Activated CD8-positive, alpha-beta T cell treated with anti-CD3 and anti-CD28 coated beads for 36 hours (primary cell): ENCODE results near the gene SPCS1. TPM values are rescaled to one million over a fixed set of nuclear protein-coding genes. Genes with fewer than 3 reads are reported as not detected.

Source experiments
- ATAC-seq: fragments of 200-7000 bp; cut with Tn5 transposase; one replicate; pipeline ENCODE4 v1.10.0; 2021; ENCODE audit warnings: mild to moderate bottlenecking, moderate library complexity
- CTCF ChIA-PET: fragments of 350-600 bp; sonication (Branson Sonifier 250); formaldehyde crosslinking; loops from one replicate; lab custom pipeline; 2021; ENCODE audit warnings: antibody characterized with exemption; lab: Charles Lee
- POLR2A ChIA-PET: fragments of 350-600 bp; sonication (Branson Sonifier 250); formaldehyde crosslinking; loops from one replicate; lab custom pipeline; 2021; ENCODE audit warnings: antibody characterized with exemption; lab: Charles Lee
- DNase-seq: peaks from one replicate; pipeline ENCODE4 v3.0.0-alpha.2; 2020
- H3K27ac Mint-ChIP-seq: one replicate; pipeline ENCODE4 v1.8.0; 2021; ENCODE audit warnings: mild to moderate bottlenecking, mixed read lengths
- H3K27me3 Mint-ChIP-seq: one replicate; pipeline ENCODE4 v1.8.0; 2021; ENCODE audit warnings: mixed read lengths
- H3K36me3 Mint-ChIP-seq: one replicate; pipeline ENCODE4 v1.8.0; 2021; ENCODE audit warnings: low read depth, mixed read lengths
- H3K4me1 Mint-ChIP-seq: one replicate; pipeline ENCODE4 v1.8.0; 2021; ENCODE audit warnings: low read depth, mixed read lengths
- H3K4me3 Mint-ChIP-seq: one replicate; pipeline ENCODE4 v1.8.0; 2021; ENCODE audit warnings: mild to moderate bottlenecking, moderate library complexity, mixed read lengths
- H3K9me3 Mint-ChIP-seq: one replicate; pipeline ENCODE4 v1.8.0; 2021; ENCODE audit warnings: mixed read lengths
- intact Hi-C: fragments of 100-400 bp; cut with micrococcal nuclease; formaldehyde crosslinking; loops from one replicate; pipeline ENCODE4 v1.10.0; 2022
- total RNA-seq, 2 experiments: library from RNA; stranded (reverse); gene quantifications; one replicate each; pipeline ENCODE4 v1.2.3, GENCODE V29; 2021
- TF ChIP-seq, protein P1 (sequence below): fragments of 200-600 bp; IDR thresholded peaks from one replicate; pipeline ENCODE4 v1.8.0; 2022; ENCODE audit warnings: antibody characterized with exemption, mild to moderate bottlenecking

The SPCS1 gene
- total RNA-seq, 2 experiments from 2014 or later, result 116 to 120 TPM

DNA sequence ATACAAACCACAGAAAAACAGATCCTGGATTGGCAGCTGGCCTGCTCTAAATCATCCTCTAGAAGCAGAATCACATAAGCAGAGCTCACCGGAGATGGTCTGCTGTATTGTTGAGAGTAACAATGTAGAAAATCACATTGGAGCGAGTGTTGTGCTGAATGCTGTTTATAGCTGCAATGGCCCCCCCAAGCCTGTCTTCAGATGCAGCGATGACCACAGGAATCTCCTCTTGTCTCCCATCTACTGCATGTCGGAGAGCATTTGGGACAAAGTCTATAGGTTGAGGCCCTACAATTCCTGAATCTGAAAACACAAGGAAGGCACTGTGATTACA, 8.3 kb upstream of the SPCS1 start:
- no peak for ATAC-seq
- TF ChIP-seq, protein P1, sequence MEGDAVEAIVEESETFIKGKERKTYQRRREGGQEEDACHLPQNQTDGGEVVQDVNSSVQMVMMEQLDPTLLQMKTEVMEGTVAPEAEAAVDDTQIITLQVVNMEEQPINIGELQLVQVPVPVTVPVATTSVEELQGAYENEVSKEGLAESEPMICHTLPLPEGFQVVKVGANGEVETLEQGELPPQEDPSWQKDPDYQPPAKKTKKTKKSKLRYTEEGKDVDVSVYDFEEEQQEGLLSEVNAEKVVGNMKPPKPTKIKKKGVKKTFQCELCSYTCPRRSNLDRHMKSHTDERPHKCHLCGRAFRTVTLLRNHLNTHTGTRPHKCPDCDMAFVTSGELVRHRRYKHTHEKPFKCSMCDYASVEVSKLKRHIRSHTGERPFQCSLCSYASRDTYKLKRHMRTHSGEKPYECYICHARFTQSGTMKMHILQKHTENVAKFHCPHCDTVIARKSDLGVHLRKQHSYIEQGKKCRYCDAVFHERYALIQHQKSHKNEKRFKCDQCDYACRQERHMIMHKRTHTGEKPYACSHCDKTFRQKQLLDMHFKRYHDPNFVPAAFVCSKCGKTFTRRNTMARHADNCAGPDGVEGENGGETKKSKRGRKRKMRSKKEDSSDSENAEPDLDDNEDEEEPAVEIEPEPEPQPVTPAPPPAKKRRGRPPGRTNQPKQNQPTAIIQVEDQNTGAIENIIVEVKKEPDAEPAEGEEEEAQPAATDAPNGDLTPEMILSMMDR, result no peak
- intact Hi-C loops, result no loop called here
- Mint-ChIP-seq H3K4me3 (no peak overlapping the region), H3K4me1 (peaks cover 37% of the 10 kb centered on the region), H3K9me3 (no peaks in the 10 kb centered on the region), H3K27ac (peak overlapping the region; percentile 81), H3K27me3 (no peaks in the 10 kb centered on the region), H3K36me3 (peaks cover 43% of the 10 kb centered on the region)
- ChIA-PET CTCF (interaction anchor here (1.1 kb wide), 1 partner anchor 124 kb away, joined by 3 read pairs; no protein-coding TSS in a partner anchor), POLR2A (interaction anchor here (0.9 to 3.6 kb wide), 2 partner anchors 9 to 11 kb away, joined by 3 to 15 read pairs; partner anchors contain the start of gene GNL3)
- DNase-seq, result no peak

DNA sequence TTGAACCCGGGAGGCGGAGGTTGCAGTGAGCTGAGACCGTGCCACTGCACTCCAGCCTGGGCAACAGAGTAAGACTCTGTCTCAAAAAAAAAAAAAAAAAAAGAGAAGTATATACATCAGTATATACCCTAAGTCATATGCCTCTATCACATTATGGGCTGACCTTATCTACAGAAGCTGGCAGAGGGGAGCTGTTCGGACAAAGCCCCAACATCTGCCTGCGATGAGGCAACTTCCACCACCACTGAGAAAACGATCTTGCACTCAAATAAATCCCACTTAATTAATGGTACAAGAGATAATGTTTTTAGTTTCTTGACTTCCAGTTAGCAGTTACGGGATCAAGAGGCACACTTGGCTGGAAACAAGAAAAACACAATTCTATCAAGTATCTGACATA, 2.6 kb upstream of the SPCS1 start:
- Mint-ChIP-seq H3K9me3 (no peaks in the 10 kb centered on the region), H3K27ac (no peak overlapping the region), H3K4me1 (peaks cover 28% of the 10 kb centered on the region), H3K4me3 (peak overlapping the region; percentile 39), H3K36me3 (peaks cover 14% of the 10 kb centered on the region), H3K27me3 (no peaks in the 10 kb centered on the region)
- intact Hi-C loops, result no loop called here
- ChIA-PET POLR2A (interaction anchor here (0.8 to 6.0 kb wide), 2 partner anchors 14 to 290 kb away, joined by 3 to 101 read pairs; partner anchors contain the start of genes GNL3 and PBRM1), CTCF (no interaction called here)
- no peak for ATAC-seq
- no peak for DNase-seq
- TF ChIP-seq, protein P1, result no peak

DNA sequence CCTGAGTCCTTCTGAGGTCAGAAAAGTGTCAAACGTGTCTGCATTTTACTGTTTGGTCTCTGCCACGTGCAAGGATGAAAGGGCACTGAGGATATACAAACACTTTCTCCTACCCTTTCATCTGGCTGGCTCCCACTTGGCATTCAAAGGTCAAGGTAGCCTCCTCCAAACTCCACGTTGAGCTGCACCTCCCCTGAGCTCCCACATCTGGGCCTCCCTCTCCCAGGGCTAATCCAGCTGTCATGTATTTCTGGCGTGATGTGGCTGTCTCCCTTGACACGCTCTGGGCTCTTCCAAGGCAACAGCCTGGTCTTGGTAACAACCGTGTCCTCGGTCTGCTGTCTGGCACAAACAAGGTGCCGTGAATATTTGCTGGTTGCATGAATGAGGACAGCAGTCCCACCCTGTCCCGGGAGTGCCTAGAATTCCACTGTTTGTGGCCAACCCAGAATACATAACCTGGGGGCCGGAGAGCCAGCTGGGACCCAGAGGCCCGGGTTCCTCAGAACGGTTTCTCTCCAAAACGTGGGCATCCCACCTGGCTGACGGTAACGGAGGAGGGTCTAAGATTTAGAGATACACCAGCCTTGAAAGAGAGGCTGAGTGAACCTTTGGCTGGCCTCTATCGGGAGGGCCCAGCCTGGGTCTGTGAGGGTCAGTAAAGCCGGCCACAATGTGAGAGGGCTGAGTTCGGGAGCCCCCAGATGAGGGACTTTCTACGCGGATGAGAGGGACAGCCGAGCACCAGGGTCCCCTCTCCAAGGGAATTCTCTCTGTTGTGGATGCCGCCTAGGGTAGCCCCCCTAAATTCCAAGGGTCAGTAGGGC, 1.1 kb upstream of the SPCS1 start:
- TF ChIP-seq, protein P1, result no peak
- Mint-ChIP-seq H3K4me1 (peaks cover 32% of the 10 kb centered on the region), H3K27ac (peak overlapping the region; percentile 91), H3K4me3 (peak overlapping the region; percentile 97), H3K27me3 (no peaks in the 10 kb centered on the region), H3K9me3 (no peaks in the 10 kb centered on the region), H3K36me3 (peaks cover 24% of the 10 kb centered on the region)
- ChIA-PET POLR2A (interaction anchor here (0.7 to 6.0 kb wide), 7 partner anchors 8 to 467 kb away, joined by 3 to 101 read pairs (median 4); partner anchors contain the start of genes GNL3 and PBRM1), CTCF (interaction anchor here (0.6 to 1.5 kb wide), 4 partner anchors 9 to 37 kb away, joined by 3 to 5 read pairs (median 3); no protein-coding TSS in a partner anchor)
- peak; percentile 51 for DNase-seq
- peak; percentile 4 for ATAC-seq
- intact Hi-C loops, result loop anchor here (2.0 kb wide), 1 partner anchor 14 kb away; no protein-coding TSS in a partner anchor

DNA sequence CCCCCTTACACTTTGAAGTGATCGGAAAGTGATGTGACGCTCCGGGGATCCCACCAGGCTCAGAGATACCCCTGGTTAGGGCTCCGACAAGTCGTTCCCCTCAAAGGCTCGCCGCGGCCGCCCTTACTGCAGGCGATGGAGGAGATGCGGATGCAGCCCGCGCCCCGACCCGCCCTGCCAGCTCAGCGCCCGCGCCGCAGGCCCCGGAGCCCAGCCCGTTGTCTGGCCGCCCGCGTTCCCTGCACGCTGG, 543 bp upstream of the SPCS1 start:
- ATAC-seq (peak; percentile 62), DNase-seq (peak; percentile 72)
- peak overlapping the region; percentile 91 for H3K27ac Mint-ChIP-seq
- H3K27me3 Mint-ChIP-seq, result no peaks in the 10 kb centered on the region
- TF ChIP-seq, protein P1, result no peak
- ChIA-PET POLR2A (interaction anchor here (1.2 to 6.0 kb wide), 6 partner anchors 9 to 70 kb away, joined by 3 to 101 read pairs (median 4); partner anchors contain the start of genes GNL3 and PBRM1), CTCF (interaction anchor here (0.9 to 1.5 kb wide), 3 partner anchors 13 to 37 kb away, joined by 3 to 5 read pairs (median 3); no protein-coding TSS in a partner anchor)
- H3K4me3 Mint-ChIP-seq, result peak overlapping the region; percentile 97
- peaks cover 24% of the 10 kb centered on the region for H3K36me3 Mint-ChIP-seq
- no peaks in the 10 kb centered on the region for H3K9me3 Mint-ChIP-seq
- intact Hi-C loops, result loop anchor here (2.0 kb wide), 1 partner anchor 15 kb away; no protein-coding TSS in a partner anchor
- peaks cover 30% of the 10 kb centered on the region for H3K4me1 Mint-ChIP-seq

DNA sequence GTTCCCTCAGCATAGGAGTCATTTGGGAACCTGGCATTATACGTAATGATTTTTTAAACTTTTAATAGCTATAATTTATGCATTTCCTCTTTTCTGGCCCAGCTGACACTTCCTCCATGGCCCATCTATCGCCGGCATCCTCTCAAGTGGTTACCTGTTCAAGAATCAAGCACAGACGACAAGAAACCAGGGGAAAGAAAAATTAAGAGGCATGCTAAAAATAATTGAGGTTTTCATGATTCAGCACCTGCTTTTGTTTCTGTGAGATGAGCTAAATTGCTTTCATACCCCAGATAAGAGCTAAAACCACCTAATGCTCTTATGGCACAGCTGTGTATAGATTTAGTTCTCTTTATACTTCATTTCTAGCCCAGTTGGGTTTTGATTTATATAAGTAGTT, 1.7 kb downstream of the SPCS1 start:
- TF ChIP-seq, protein P1, result no peak
- CTCF ChIA-PET, result no interaction called here

More for the DNA sequence above, 1.7 kb downstream of the SPCS1 start:
- POLR2A ChIA-PET, result interaction anchor here (1.0 to 6.0 kb wide), 3 partner anchors 10 to 64 kb away, joined by 3 to 101 read pairs (median 3); partner anchors contain the start of genes GNL3 and PBRM1
- DNase-seq (no peak), ATAC-seq (no peak)
- H3K27me3 Mint-ChIP-seq, result no peaks in the 10 kb centered on the region
- peaks cover 26% of the 10 kb centered on the region for H3K4me1 Mint-ChIP-seq
- peak overlapping the region; percentile 76 for H3K27ac Mint-ChIP-seq
- peak overlapping the region; percentile 97 for H3K4me3 Mint-ChIP-seq
- H3K36me3 Mint-ChIP-seq, result peaks cover 25% of the 10 kb centered on the region
- intact Hi-C loops, result no loop called here
- H3K9me3 Mint-ChIP-seq, result no peaks in the 10 kb centered on the region
